Activated CD4-positive, CD25-positive, alpha-beta regulatory T cell (primary cell): ENCODE data around the gene FAM78A.
"Not testable (repeated sequence)": the region's sequence is repeated elsewhere in the genome, so short reads cannot be mapped to it uniquely, and the experiment has no call there.

ENCODE experiments used
- DNase-seq, 4 experiments: peaks; one replicate each; lab custom pipeline; 2025; lab: John Stamatoyannopoulos, UW

Gene FAM78A

DNA sequence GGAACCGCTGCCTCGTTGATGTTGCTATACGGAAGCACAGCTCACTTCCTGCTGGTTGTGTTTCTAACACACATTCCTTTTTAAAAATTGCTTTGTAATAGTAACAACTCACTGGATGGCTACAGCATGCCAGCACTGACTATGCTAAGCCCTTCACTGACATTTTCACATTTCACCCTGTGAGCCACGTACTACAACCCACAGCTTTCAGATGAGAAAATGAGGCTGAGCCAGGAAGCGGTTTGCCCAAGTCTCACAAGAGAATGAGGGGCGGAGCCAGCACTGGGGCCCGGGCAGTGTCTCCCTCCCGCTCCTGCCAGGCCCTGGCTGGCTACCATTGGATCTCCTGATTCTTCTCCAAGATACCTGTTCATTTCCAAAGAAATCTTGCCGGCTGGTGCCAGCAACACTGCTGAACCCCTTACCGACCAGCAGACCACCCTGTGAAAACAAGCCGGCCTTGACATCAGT is 38.3 kb downstream of the FAM78A start:
- DNase-seq: peak; percentile 67 to 79 (median 68)

DNA sequence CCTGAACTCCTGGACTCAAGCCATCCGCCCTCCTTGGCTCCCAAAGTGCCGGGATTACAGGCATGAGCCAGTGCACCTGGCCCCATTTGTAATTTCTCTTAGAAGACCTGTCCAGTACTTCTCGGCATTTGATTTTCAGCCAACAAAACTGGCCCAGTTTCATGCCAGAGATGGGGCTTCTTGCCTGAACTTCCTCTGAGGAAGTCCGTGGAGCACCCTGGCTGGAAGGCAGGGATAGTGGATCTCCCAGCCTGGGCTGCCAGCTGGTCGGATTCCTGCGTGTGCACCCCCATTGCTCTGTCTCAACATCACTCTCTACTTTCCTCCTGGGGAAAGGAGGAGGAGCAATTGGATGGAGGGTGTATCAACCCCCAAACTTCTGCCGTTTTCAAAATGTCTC is 39.0 kb downstream of the FAM78A start:
- no peak for DNase-seq

DNA sequence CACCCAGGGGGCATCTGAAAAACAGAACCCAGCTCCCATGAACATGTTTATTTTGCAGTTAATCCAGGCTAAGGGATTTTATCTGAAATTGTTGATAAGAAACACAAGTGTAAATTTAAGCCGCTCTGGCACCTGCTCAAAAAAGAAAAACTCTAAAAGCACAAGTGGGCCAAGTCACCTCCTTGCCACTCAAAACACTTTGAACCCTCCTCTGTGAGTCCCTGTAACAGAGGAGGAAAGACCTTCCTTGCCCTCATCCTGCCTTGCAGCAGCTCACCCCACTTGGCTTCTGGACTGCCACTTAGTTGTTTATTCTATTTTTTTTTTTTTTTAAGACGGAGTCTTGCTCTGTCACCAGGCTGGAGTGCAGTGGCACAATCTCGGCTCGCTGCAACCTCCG is 39.5 kb downstream of the FAM78A start:
- no peak for DNase-seq

DNA sequence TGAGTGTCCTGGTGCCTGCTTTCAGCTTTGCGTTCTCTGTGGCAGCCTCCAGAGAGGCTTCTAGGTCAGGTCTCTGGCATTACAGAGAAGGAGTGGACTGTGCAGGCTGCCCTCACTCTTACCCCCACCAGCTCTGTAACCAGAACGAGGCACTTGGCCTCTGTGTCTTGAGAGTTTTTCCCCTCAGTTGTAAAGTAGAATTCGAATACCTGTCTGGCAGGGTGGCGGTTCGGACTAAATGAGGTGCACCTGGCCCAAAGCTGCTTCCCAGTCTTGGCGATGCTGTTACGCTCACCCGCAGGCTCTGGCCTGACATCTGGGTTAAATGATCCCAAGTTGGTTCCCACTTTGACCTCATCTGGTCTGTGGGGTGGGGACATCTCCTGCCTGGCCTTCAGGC is 40.1 kb downstream of the FAM78A start:
- no peak for DNase-seq

DNA sequence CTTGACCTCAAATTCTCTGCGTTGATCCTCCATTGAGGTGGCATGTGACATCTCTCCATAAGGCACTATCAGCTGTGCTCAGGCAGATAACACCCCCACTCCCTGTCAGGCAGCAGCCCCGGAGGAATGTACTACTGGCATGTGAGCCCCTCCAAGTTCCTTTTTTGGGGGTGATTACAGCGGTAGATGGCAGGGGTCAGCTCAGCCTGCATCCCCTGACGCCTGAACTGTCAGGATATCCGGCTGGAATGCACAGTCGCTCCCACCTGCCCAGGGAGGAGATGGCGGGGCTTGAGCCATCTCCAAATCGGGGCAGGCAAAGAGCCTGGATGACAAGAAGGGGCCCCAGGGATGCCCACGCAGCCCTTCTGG is 40.8 kb downstream of the FAM78A start:
- no peak for DNase-seq

DNA sequence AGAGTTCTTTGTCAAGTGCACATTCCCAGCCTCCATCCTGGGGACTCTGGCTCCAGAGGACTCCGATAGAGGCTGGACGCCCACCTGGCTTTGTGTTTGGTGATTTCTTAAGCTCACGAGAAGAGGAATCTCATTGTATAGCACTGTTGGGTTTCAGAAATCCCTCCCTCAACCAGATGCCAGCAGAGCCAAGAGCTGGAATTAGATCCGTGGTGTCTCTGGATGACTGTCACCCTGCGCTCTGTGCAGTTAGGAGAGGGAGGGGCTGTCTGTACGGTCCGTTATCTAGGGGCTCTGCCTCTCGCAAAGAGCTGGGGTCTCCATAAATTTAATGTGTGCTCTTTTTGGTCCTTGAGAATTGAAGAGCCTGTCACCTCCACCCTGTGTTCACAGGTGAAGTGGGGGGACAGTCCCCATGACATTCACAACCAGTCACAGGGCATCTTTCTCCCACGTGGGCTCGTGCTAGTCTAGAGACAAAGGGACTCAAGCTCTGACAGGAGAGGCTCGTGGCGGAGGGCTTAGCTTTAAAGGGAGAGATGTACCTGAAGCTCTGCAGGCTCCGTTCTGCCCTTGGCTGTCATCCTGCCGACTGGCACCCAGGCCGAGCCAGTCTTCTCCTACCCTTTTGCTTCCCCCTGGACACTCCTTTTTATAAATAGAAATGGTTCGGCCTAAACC is 41.4 kb downstream of the FAM78A start:
- no peak for DNase-seq

DNA sequence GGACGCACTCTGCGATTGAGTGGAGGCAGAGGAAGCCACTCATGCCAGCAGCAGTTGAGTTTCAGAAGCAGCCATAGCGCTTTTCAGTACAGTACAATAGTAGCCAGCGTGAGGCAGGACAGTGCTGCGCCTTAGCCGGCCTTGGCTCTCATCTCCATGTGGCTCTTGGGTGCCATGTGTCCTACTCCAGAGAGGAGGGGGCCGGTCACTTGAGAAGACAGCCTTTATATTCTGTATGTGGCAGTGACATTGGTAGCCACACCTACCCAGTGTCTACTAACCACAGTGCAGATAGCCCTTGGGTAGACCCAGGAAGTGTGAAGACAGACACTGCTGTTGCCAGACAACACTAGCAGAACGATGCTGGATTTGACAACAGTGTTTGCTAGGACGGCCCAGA is 42.3 kb downstream of the FAM78A start:
- no peak for DNase-seq

DNA sequence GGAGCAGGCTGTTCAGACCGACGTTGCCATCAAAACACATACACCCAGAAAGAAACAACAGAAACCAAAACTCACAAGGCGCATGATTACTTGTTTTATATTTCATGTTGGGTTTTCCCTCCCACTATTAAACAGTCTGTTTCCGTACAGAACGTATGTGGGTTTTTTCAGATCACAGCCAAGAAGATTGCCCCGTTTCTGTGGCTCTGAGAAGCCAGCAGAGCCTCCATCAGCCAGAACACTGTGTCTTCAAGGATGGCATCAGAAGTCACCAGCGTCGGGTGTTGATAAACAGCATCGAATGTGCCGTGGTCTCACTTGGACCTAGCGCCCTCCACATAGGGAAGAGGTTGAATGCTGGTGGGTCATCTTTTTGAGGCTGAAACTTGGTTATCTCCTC is 42.8 kb downstream of the FAM78A start:
- no peak for DNase-seq

DNA sequence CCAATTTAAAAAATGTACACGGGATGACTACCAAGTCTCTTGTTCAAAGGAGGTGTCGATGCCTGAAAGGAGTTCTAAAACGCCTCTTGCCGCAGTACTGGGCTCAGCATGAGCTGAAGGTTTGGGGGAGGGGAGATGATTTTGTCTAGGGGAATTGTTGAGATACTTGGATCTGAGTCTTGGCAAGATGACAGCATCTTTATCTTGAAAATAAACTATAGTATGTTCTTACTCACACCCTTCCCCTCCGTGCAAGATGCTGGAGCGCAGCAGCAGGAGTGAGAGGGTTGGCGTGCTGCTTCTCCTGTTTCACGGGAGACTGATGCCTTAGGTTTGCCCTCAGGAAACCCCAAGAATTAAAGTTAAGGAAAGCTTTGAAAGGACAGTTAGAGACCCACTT is 47.3 kb downstream of the FAM78A start:
- DNase-seq: no peak

DNA sequence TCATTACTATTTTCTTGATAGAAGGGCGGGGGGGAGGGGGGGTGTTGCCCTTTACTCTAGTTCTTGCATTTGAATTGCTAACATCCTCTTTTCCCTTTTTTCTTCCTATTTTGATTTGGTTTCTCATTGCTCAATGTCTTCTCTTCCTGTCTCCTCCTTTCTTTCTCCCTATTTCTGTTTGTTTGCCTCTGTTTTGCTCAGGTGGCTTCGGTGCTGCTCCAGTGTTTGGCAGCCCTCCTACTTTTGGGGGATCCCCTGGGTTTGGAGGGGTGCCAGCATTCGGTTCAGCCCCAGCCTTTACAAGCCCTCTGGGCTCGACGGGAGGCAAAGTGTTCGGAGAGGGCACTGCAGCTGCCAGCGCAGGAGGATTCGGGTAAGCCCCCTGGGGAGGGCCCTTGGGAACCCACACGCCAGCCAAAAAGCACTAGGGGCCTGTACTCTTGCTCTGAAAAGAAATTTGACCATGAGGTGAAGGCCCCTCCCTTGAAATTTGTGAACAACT is 48.3 kb downstream of the FAM78A start:
- DNase-seq: no peak

DNA sequence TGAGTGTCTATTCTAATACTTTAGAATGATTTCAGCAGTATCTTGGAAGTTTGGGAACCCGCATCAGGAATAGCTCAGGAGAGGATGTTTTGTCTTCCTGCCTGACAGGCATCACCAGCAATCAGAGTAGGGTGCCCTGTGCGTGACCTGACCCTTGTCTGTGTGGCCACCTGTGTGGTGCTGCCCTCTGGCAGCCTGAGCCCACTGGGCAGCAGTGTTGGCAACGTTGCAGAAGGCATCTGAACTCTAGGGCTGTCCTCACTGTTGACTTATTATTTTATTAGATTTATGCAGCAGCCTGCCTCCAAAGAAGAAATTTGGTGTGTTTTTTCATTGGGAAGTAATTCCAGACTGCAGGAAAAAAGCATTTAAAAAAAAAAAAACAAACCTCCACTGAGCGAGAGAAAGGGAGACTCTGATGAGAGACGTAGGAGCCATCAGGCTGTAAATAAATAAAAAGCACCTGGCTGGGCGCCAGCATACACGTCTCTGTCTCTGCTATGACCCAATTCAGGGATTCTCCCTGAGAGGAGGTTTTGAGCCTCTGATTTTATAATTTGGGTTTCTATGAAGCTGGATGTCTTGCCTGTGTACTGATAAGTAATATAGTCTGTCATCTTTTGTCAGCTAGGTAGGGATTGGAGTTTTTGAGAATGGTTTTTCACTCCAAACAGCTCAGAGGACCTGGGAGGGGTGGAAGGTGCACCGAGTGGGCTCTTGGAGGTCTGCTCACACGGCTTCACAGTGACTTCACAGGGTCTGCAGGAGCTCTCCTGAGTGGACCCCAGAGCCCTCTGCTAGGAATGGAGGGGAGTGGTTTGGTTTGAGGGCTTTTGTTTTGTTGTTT is 49.0 kb downstream of the FAM78A start:
- no peak for DNase-seq

DNA sequence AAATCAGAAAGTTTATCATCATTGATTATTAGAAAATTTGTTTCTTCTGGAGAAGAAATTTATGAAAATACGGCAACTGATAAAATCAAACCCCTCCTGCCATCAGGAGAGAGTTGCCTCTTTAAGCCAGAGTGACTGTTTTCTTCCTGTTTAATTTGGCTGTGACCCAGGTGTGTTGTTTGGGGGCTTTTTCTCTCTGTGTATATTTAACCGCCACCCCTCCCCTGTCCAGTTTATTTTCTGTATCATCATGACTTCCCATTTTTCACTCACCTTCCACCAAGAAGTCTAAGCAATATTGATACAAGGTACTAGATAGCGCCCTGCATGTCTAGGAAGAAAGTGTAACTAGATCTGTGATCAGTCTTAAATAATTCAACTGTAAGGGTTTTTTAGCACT is 50.1 kb downstream of the FAM78A start:
- DNase-seq: no peak

DNA sequence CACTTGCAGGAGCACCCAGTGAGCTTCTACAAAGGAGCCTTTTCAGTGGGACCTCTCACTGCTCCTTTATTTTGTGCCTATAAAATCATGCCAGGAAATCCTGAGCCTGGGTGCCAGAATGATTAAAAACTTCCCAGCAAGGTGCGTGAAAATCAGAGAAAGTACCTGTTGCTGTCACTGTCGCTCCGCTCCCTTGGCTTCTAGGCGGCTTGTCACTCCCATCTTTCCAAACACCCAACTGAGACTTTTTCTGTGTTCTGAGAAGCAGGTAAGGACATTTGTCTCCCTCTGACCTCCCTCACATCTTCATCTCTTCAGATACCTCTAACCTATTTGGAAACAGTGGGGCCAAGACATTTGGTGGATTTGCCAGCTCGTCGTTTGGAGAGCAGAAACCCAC is 53.9 kb downstream of the FAM78A start:
- DNase-seq: no peak

DNA sequence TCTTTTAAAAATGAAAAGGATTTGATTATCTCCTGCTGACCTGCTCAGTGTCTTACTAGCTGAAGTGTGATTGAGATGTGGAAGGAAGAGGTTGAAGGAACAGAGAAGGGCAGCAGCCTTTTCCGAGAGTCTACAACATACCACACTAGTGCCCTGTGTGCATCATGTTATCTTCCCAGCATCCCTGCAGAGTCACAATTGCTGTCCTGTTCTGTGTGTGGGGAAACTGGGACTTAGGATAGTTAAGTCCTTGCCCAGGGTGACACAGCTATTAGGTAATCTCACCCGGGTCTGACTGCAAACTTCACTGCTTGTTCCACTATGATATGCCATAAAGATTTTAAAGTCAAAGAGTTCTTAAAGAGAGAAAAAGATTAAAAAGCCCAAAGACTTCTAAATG is 55.8 kb downstream of the FAM78A start:
- DNase-seq: no peak

DNA sequence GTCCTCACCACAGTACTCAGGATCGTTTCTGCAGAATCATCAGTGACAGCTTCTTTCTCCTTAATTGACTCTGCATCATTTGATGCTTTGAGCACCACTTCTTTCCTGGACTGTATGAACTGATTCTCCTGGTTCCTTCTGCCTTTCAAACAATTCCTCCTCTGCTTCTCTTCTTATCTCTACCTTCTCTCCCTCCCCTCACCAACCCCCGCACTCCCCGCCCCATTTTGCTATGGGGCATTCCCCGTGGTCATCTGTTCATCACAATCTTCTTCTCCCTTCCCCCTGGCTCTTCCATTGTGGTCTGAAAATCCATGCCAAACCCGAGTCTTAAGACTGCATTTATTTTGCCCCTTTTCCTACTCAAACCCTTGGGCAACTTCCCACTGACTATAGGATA is 57.9 kb downstream of the FAM78A start:
- DNase-seq: no peak

DNA sequence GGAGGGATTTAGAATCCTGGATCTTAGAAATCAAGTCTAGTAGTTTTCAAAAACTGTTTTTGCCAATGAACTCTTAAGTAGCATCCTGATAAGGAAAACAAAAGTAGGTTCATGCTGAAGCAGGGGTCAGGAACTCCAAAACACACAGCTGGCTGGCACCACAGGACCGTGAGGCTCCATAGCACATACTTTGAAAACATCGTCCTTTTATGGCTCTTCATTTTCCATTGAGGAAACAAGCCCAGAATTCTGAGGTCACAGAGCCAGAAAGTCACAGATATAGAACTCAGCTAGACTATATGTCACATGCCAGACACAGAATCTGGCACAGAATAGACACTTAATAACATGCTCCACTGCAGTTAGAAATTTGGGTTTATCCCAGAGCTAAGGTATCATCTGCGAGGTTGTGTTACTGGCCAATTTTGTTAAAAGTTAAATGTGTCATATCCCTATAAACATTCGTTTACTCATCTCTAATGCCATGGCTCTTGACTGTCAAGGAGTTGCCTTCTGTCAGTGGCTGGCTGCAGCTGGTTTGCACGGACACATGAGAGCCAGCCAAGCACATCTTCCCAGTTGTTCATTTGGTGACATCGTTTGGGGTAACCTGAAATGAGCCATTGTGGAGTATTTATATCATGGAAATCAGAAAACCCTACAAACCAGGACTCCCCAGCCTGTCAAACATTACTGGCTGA is 58.8 kb downstream of the FAM78A start:
- DNase-seq: no peak

DNA sequence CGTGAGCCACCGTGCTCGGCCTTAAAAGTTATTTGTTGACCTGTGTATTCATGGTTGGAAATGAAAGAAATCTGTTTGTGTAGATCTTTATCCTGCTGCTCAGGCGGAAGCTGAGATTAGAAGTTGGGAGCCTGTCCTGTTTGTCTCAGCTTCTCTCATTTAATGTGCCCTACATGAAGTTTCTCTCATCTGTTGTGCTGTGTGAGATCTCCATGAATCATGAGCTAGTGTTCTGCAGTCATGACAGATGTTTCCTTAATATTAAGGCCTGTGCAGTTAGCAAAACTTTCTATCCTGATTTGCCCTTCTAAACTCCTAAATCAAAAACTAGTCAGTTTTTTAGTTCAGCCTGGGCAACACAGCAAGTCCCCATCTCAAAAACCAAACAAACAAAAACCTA is 59.5 kb downstream of the FAM78A start:
- DNase-seq: no peak

DNA sequence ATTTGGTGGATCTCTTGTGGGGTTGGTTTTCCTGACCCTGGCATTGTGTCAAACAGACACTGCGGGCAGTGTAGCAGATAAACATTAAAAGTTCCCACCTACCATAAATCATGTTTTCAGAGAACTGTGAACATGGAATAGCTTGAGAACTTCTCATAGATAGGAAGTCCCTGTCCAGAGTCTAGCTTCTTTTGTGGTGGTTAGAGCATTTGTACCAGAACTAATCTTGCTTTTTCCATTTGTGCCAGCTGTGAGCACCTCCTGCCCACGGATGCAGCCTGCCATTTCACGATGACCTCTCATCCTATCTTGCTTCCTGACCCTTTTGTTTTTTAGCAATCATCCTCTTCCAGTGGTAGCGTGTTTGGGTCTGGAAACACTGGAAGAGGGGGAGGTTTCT is 61.4 kb downstream of the FAM78A start:
- DNase-seq: no peak

DNA sequence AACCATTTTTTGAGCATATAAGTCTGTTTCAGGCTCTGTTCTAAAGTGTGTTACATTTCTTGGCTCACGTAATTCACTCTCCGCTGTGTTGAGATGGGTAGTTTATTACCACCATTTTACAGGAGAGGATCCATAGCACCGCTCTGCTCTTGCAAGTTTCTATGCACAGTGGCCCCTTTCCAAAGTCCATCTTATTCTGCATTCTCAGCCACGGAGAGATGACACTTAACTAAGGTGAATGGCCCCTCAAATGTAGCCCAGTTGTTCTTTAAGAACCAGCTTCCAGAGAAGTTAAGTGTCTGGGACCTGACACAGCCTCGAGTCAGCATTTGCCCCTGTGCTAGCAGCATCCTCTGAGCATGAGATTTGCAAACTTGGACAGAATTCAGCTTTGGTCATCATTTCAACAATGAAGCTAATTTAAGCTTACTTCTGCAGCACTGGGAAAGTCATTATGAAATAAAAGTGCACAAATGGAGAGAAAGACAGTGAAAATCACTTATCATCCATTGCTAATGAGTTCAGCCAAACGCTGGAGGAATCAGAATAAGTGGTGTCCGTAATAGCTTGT is 61.9 kb downstream of the FAM78A start:
- DNase-seq: no peak

DNA sequence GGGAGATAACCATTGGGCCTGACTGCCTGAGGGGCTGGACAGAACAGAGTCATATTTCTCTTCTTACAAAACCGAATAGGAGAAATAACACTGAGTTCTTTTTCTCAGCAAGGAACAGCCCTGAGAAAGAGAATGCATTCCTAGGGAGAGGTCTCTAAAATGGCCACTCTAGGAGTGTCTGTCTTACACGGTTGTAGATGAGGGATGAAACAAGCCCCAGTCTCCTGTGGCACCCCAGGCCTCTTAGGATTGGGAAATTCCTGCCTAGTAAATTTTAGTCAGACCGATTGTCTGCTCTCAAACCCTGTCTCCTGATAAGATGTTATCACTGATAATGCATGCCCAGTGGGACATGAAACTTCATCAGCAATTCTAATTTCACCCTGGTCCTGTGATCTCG is 64.4 kb downstream of the FAM78A start:
- DNase-seq: not testable (repeated sequence)
